Upper lobe of right lung (tissue), 1 donor: Measurements from ENCODE around the gene SAMD5. TPM values are rescaled to one million over a fixed set of nuclear protein-coding genes. Genes with fewer than 3 reads are reported as not detected.

Experiments
- ATAC-seq: fragments of 200-7000 bp; cut with Tn5 transposase; one replicate; pipeline ENCODE4 v1.9.1; 2020; ENCODE audit warnings: mild to moderate bottlenecking, moderate library complexity
- DNase-seq: peaks from one replicate; pipeline ENCODE4 v3.0.0-alpha.2; 2020
- H3K27ac ChIP-seq: fragments of 200-600 bp; one replicate; pipeline ENCODE4 v1.8.0; 2022
- H3K27me3 ChIP-seq: fragments of 200-600 bp; one replicate; pipeline ENCODE4 v1.8.0; 2022; ENCODE audit warnings: mild to moderate bottlenecking
- H3K36me3 ChIP-seq: fragments of 200-600 bp; one replicate; pipeline ENCODE4 v1.8.0; 2022
- H3K4me1 ChIP-seq: fragments of 200-600 bp; one replicate; pipeline ENCODE4 v1.8.0; 2022
- H3K4me3 ChIP-seq: fragments of 200-600 bp; one replicate; pipeline ENCODE4 v1.8.0; 2022; ENCODE audit warnings: mild to moderate bottlenecking
- H3K9me3 ChIP-seq: fragments of 200-600 bp; one replicate; pipeline ENCODE4 v1.8.0; 2022
- CTCF ChIP-seq: fragments of 200-600 bp; IDR thresholded peaks from one replicate; pipeline ENCODE4 v1.8.0; 2022; ENCODE audit warnings: antibody characterized with exemption
- intact Hi-C: fragments of 100-400 bp; cut with DNase I; formaldehyde crosslinking; loops from one replicate; pipeline ENCODE4 v1.11.0; 2022
- total RNA-seq: library from RNA; stranded (reverse); fragmentation: NEBNext Ultra II Directional; extraction: Animal tissue kit (Norgen Biotek cat#: 25700); gene quantifications from one replicate; pipeline ENCODE4 v1.2.1, GENCODE V29; 2021
- donor health status: DM: no; HTN: yes; CAD: no; lungs with severe emphysema.

The SAMD5 gene
- total RNA-seq, 1 donor from 2014 or later: 19.6 TPM

- Histone ChIP-seq H3K27ac (no peak overlapping the region), H3K9me3 (no peaks in the 10 kb centered on the region), H3K36me3 (no peaks in the 10 kb centered on the region), H3K4me1 (peaks cover 8% of the 10 kb centered on the region), H3K27me3 (no peaks in the 10 kb centered on the region), H3K4me3 (no peak overlapping the region)
- ATAC-seq: no peak
- no peak for DNase-seq
- no peak for TF ChIP-seq CTCF
- intact Hi-C loops: no loop called here
These were observed 6.3 kb downstream of the SAMD5 start for GRCh38 chr6:147514831-147515230.

- no peak for TF ChIP-seq CTCF
- Histone ChIP-seq H3K4me1 (peaks cover 8% of the 10 kb centered on the region), H3K27me3 (no peaks in the 10 kb centered on the region), H3K36me3 (no peaks in the 10 kb centered on the region), H3K4me3 (no peak overlapping the region), H3K27ac (no peak overlapping the region), H3K9me3 (no peaks in the 10 kb centered on the region)
- intact Hi-C loops: no loop called here
- ATAC-seq (no peak), DNase-seq (no peak)
These were observed 6.8 kb downstream of the SAMD5 start for GRCh38 chr6:147515327-147515726.

GRCh38 chr6:147522597-147522996 lies 14.1 kb downstream of the SAMD5 start:
- Histone ChIP-seq H3K36me3 (no peaks in the 10 kb centered on the region), H3K9me3 (no peaks in the 10 kb centered on the region), H3K4me1 (no peaks in the 10 kb centered on the region), H3K4me3 (no peak overlapping the region), H3K27me3 (no peaks in the 10 kb centered on the region), H3K27ac (no peak overlapping the region)
- DNase-seq (no peak), ATAC-seq (no peak)
- no peak for TF ChIP-seq CTCF
- intact Hi-C loops: no loop called here

GRCh38 chr6:147525519-147526209 lies 17.2 kb downstream of the SAMD5 start:
- Histone ChIP-seq H3K4me1 (peaks cover under 1% of the 10 kb centered on the region), H3K27me3 (no peaks in the 10 kb centered on the region), H3K9me3 (no peaks in the 10 kb centered on the region), H3K4me3 (no peak overlapping the region), H3K27ac (no peak overlapping the region), H3K36me3 (no peaks in the 10 kb centered on the region)
- TF ChIP-seq CTCF: no peak
- no peak for ATAC-seq
- DNase-seq: no peak
- intact Hi-C loops: no loop called here

GRCh38 chr6:147527197-147527596 lies 18.7 kb downstream of the SAMD5 start:
- no peak overlapping the region for H3K4me3 ChIP-seq
- intact Hi-C loops: no loop called here
- no peaks in the 10 kb centered on the region for H3K36me3 ChIP-seq
- DNase-seq: no peak
- no peak overlapping the region for H3K27ac ChIP-seq
- no peaks in the 10 kb centered on the region for H3K9me3 ChIP-seq
- no peaks in the 10 kb centered on the region for H3K27me3 ChIP-seq
- no peak for TF ChIP-seq CTCF
- ATAC-seq: no peak
- H3K4me1 ChIP-seq: peaks cover 4% of the 10 kb centered on the region
